ENCODE measurements around the gene CCDC28B. TPM values are rescaled to one million over a fixed set of nuclear protein-coding genes. Genes with fewer than 3 reads are reported as not detected.

Gene CCDC28B
- total and polyA plus RNA-seq, 2 of the 13 experiments (the other 11 are each of a cell fraction or from before 2014, with no cell fraction given): 2.6 to 3.5 TPM

- TF ChIP-seq ZNF367 (CRISPR knock-in tag; IDR thresholded peaks at IDR 0.05; ENCODE audit: borderline replicate concordance): no peak
- no peak for TF ChIP-seq CSRNP1 (CRISPR knock-in tag; IDR thresholded peaks at IDR 0.05)
- TF ChIP-seq NFIC (IDR thresholded peaks at IDR 0.05; ENCODE audit: low read length): no peak
- no peak; the same call in 1 of the 2 replicates for TF ChIP-seq ZNF143 (CRISPR knock-in tag; IDR thresholded peaks at IDR 0.05)
- no peak for TF ChIP-seq HMGXB4 (CRISPR knock-in tag; IDR thresholded peaks at IDR 0.05; ENCODE audit: borderline replicate concordance in 1 of 2, low read depth in 1 of 2)
- no peak for TF ChIP-seq TOE1 (CRISPR knock-in tag; IDR thresholded peaks at IDR 0.05)
- TF ChIP-seq CBX2 (IDR thresholded peaks at IDR 0.05; ENCODE audit: low read depth, low read length): no peak
- no peak for TF ChIP-seq CBX2 (CRISPR knock-in tag; IDR thresholded peaks at IDR 0.05; ENCODE audit: low read depth)
- no peak for TF ChIP-seq MATR3 (CRISPR knock-in tag; IDR thresholded peaks at IDR 0.05)
- no peak for TF ChIP-seq ATF7 (IDR thresholded peaks at IDR 0.05)
- TF ChIP-seq ATF7 (CRISPR knock-in tag; IDR thresholded peaks at IDR 0.05): no peak
- peak; percentile 90; the same call in 1 of the 2 replicates for TF ChIP-seq ZBTB38 (CRISPR knock-in tag; IDR thresholded peaks at IDR 0.05)
- no peak for TF ChIP-seq ZNF839 (CRISPR knock-in tag; IDR thresholded peaks at IDR 0.05; ENCODE audit: borderline replicate concordance)
- no peak for TF ChIP-seq SOX6 (IDR thresholded peaks at IDR 0.05)
- TF ChIP-seq SOX6 (CRISPR knock-in tag; IDR thresholded peaks at IDR 0.05): no peak
- TF ChIP-seq STAG1 (CRISPR knock-in tag; IDR thresholded peaks at IDR 0.05): no peak
- no peak for TF ChIP-seq GATAD1 (CRISPR knock-in tag; IDR thresholded peaks at IDR 0.05)
- TF ChIP-seq EED (CRISPR knock-in tag; IDR thresholded peaks at IDR 0.05): no peak
- TF ChIP-seq ZNF251 (CRISPR knock-in tag; IDR thresholded peaks at IDR 0.05): no peak
- no peak for TF ChIP-seq KDM1A (CRISPR knock-in tag; IDR thresholded peaks at IDR 0.05)
- TF ChIP-seq ZNF414 (CRISPR knock-in tag; IDR thresholded peaks at IDR 0.05): no peak
- TF ChIP-seq ZNF749 (CRISPR knock-in tag; IDR thresholded peaks at IDR 0.05; ENCODE audit: borderline replicate concordance): no peak
- no peak for TF ChIP-seq POGZ (CRISPR knock-in tag; IDR thresholded peaks at IDR 0.05)
- TF ChIP-seq FOXO1 (CRISPR knock-in tag; IDR thresholded peaks at IDR 0.05): no peak
- TF ChIP-seq KLF16 (CRISPR knock-in tag; IDR thresholded peaks at IDR 0.05): no peak
- TF ChIP-seq THAP11 (CRISPR knock-in tag; IDR thresholded peaks at IDR 0.05): no peak
- no peak for TF ChIP-seq RBM22 (optimal IDR thresholded peaks at IDR 0.05; ENCODE audit: low read length)
Observed at GRCh38 chr1:32250893-32251716, 50.7 kb downstream of the CCDC28B start, which contains the start of gene LCK (continued).
